IPS-NIHi7 (cell line): ENCODE data around the gene HOXD10.

Experiments used
- DNase-seq: peaks from one replicate; pipeline ENCODE4 v3.0.0; 2012; ENCODE audit warnings: mixed read lengths; ENCODE audit errors: extremely low spot score

The HOXD10 gene

DNA sequence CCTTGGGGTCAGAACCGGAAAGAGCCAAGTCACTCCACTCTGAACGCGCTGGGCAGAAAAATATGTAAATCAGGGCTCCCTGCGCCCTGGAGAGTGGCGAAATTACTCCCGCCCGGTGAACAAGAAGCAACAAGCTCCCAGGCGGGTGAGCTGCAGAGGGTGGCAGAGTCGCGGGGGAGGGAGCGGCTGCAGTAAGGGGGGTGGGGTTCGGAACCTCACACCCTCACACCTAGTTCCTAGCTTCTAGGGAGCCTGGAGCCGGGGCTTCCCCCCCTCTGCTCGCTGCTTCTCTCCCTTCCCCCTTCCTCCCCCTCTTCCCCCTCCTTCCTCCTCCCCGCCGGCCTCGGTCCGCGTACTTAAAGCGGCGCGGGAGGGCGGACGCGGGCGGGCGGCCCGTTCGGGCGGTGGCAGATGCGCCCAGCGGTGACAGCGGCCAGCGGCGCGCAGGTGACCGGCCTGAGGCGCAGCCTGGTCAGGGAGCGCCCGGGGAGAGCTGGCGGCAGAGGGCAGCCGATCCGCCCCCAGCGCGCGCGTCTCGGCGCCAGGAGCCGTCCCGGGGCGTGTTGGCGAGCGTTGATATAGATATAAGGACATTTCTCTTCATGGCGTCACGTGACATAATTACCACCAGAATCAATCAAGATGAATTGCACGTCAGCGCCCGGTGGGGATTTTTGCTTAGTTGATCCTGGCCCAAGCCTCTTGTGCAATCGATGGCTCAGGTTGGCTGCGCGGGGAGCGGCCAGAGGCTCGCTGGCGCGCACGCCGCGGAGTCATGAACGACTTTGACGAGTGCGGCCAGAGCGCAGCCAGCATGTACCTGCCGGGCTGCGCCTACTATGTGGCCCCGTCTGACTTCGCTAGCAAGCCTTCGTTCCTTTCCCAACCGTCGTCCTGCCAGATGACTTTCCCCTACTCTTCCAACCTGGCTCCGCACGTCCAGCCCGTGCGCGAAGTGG, 9.7 kb upstream of the HOXD10 start, which contains the start of gene HOXD11:
Gene HOXD11 (plus strand): TSS at position 700 of the 959 bp plus-strand sequence. CDS start 76 bp downstream, at position 776.
- DNase-seq = no peak

GRCh38 chr2:176107731-176108181, 8.8 kb upstream of the HOXD10 start:
- DNase-seq = no peak

DNA sequence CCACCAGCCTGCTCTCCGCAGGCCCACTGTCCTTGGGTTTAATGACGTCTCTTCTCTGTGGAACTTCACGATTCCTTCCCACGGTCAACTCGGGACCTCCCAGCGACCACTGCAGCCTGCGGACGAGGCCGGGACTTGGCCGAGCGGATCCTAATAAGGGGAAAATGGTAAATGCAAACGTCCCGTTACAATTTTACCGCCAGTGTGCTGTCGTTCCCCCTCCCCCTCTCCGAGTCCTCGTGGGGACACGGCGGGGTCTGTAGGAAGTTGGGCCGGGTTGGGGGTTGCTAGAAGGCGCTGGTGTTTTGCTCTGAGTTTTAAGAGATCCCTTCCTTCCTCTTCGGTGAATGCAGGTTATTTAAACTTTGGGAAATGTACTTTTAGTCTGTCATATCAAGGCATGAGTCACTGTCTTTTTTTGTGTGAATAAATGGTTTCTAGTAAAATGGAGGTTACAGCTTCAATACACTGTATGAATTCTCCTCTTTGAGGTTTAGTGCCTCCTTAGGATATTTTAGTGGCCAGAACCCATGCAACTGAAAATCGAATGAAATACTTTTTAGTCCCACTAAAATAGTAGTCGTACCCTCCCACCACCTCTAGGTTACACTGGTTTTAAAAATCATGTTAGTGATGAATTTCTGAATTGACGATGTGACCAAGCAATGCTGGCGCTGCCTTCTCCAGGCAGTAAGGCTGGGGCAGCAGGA, 7.2 kb upstream of the HOXD10 start:
- no peak for DNase-seq

DNA sequence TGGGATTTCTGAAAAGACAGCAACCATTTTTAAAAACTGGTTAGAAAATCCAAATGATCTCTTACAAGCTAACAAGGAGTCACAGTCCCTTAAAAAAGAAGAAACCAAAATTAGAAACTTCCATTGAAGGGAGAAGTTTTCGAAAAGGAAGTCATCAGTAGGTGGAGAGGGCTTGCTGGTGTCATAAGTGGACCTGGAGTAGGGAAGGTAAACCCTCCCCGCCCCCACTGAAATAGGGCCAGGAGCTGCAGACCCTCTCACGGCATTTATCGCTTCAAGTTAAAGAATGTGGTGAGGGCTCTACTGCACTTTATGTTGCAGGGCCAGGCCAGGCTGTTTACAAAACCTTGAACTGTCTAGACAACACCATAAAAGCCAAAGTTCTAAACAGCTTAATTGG, 6.6 kb upstream of the HOXD10 start:
- no peak for DNase-seq

- DNase-seq = no peak
Measured at GRCh38 chr2:176110415-176111308, 5.9 kb upstream of the HOXD10 start.

DNA sequence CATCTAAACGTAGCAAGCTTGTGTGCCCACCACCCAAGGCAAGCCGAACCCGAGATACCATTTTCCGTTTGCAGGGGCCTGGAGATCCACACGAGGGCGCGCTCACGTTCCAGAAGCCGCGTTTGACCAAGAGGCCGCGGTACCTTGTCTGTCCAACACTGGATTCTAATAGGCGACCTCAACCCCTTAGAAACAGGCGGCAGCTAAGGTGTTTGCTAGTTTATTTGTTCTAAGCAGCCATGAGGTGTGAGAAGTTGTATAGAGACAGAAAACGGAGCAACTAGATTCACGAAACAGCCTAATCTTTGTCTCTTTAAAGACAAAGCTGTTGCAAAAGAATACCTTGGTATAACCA, 5.3 kb upstream of the HOXD10 start:
- DNase-seq = no peak

DNA sequence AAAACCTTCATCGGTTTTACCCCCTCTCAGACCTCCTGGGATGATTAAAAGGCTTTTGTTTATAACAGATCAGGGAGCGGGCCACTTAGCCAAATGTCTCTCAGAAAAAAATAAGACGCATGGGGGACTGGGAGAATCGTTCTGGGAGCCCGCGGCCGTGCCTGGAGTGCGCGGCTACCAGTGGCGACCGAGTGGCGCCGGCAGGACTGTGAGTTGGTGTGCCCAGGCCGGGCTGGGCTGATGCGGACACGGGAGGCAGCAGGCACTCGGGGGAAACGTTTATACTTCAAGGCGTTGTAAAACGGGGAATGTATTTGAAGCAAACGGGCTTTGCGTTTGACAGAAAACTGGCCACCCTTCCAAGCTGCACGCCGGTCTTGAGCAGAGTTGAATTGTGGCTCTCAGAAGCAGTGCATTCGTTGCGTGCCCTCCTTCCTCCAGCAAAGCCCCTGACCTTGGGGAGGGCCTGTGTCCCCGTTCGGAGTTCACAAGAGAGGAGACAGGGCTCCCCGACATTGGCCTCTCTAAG, 4.7 kb upstream of the HOXD10 start:
- no peak for DNase-seq

DNA sequence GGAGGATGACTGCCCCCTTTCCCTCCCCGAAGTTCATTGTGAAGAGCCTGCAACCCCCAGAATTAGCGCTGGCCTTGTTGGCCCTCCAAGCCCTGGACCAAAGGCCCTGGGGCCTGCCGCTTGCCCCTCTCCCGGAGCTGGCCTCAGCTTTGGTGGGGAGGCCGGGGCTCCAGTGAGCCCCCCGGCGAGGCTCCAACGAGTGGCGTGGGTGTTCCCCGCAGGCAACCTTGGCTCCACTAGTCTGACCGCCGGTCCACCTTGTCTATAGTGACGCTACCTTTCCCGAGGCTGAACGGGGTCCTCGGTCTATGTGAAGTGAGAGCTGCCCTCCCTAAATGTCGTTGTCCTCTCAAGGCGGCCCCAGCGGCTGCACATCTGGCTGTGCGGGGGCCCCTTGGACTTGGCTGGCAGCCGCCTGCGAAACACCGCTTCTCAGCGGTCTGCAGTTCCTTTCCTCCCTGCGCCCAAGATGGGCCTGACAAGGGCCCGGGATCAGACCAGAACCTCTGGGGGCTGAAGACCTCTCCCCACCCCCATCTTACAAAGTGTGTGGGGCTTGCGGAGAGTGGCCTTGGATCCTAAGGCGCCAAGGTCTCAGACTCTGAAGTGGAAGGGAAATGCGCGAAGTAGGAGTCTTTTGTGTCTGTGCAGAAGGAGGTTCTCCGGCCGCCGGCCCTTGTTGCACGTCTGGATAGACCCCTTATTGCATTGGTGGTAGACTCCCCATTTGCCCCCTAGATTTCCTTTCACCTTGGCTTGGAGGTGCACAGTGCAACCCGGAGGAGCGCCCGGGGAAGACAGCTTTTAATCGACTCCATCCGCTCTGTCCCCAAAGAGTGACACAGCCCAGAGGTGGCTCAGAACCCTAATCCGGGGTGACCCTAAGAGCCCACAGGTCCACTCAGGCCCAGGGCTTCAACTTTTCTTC, 3.9 kb upstream of the HOXD10 start:
- no peak for DNase-seq

DNA sequence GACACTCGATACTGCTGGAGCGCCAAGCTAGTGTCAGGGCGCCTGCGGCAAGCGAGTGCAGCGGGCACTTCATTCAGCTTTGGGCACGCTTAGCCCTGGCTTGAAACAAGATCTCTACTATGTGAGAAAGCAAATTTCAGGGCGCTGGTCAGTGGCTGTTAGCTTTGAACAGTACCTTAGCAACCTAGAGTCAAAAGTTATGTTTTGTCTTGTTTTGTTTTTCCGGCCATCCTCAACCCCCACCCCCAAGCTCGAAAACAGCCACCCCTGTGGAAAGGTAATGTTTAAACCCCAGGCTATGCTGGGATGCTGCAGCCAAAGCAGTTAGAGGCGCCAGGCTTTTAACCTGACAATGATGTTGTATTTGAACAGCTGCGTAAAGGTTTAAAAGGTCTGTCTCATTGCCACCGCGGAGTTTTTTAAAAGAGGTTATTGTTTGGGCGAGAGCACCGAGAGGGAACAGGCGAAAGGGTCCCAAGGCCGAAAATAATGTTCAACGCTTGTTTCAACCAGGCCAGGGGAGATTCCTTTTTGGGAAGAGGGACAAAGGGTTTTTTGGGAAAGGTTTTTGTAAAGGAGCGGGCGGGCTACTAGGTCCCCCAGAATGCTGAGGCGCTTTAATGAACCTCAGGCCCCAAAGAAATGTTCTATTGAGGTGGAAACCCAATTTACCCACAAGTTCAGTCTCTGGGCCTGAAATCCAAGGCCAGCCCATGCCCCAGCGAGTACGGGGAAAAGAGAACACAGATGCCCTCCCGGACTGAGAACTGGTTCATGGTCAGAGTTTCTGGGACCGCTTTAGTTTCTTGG, 2.3 kb upstream of the HOXD10 start:
- DNase-seq = no peak

DNA sequence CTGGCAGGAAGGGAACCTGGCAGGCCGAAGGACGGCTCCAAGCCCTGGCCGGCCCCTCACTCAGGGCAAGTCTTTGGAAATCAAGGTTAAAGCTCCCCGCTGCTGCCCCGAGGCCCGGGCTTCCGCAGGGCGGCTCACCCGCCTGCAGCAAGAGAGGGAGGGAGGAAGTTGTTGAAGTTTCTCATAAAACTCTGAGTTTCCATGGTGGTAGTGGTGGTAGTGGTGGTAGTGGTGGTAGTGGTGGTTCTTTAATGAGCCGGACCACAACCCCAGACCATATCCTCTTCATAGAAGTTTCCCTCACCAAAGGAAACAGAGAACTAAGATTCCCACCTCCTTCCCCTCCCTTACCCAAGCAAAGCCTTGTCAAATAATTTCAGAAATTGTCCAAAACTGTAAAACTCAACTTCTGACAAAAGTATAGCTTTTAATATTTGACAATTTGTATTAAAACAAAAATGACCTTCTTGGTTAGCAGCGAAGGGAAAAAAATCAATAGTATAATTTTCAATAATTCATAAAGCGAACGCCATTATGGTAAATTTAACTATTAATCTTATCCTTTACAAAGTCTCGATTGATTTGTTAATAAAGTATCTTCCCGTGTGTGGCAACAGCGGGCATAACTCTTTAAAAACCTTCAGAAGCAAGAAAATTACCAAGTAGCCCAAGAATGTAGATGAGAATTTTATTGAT, 1.5 kb upstream of the HOXD10 start:
- no peak for DNase-seq

GRCh38 chr2:176117162-176117822, 714 bp downstream of the HOXD10 start:
- no peak for DNase-seq

DNA sequence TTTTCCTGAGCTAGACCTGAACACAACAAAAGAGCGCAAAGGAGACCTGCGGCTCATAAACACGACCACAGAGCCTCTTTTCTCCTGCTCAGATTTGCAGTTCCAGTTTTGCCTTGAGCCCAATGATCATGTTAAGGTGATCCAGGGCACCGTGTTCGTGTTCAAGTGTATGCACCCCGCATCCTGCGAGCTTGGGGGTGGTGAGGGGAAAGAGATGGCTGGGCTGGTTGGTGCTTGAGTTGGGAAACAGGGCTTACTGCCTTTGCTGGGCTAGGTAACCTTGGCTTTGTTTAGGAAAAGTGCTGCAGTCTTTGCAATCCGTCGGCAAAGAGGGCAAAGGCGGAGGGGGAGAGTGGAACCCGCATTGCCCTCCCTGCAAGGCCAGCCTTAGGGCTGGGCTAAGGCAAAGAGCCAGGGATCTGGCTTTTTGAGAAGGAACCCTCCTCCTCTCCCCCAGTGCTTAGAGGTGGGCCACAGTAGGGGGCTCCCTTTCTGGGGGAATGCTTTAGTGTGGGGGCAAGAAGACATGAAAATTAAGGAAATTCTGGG, 1.3 kb downstream of the HOXD10 start:
- DNase-seq = no peak

GRCh38 chr2:176118601-176119339, 2.2 kb downstream of the HOXD10 start:
- DNase-seq = no peak

DNA sequence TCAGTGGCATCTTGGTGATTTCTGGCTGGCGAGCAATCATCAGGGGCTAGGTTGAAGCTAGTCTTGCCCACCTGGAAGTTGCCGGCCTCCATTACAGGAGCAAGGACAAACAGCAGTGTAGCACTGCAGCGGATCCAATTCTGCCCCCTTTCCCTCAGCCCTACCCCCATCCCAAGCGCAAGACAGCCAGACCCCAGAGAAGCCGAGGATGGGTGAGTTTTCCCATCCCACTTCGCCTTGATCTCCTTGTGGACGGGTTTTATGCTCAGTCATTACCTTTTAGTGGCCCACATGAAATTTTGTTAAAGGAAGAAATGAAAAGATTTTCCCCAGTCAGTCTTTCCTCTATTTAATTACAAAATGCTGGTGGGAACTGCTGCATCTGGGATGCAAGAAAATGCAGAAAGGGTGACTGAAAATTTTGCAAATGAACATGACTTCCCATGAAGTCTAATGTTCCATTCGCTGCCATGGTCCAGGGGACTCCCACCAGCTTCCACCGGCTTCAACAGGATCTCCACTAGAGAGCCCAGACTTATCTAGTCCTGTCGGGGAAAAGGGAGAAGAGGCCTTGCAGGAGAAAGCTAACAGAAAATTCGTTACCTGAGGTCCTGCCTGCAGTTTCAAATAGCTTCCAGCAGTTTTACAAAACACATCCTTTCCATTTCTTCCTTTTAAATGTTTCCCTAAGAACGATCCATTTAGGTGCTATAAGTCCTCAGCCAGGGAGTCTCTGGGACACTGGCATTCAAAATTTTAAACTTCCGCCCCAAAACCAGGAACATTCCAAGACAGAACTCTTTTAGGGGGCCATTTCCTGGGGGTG, 4.0 kb downstream of the HOXD10 start:
- DNase-seq = no peak

- DNase-seq = no peak
Measured at GRCh38 chr2:176121190-176122051, 4.8 kb downstream of the HOXD10 start.
